GM20000 (cell line): ENCODE measurements around the gene DPYSL5.

Experiments
- DNase-seq: peaks from one replicate; pipeline ENCODE4 v3.0.0; 2012; ENCODE audit warnings: low spot score
- CTCF ChIP-seq: IDR thresholded peaks from 2 replicates; pipeline ENCODE4 v1.5.1; 2012; ENCODE audit warnings: mild to moderate bottlenecking, control low read depth; ENCODE audit errors: extremely low read depth, missing control alignments

The DPYSL5 gene

GRCh38 chr2:26898480-26899078, 50.6 kb downstream of the DPYSL5 start:
- TF ChIP-seq CTCF: no peak
- no peak for DNase-seq

GRCh38 chr2:26899500-26900164, 51.7 kb downstream of the DPYSL5 start:
- no peak for DNase-seq
- no peak for TF ChIP-seq CTCF

GRCh38 chr2:26900831-26901321, 52.9 kb downstream of the DPYSL5 start:
- DNase-seq: no peak
- TF ChIP-seq CTCF: no peak

GRCh38 chr2:26901326-26902183, 53.6 kb downstream of the DPYSL5 start:
- no peak for TF ChIP-seq CTCF
- no peak for DNase-seq

GRCh38 chr2:26903676-26904075, 55.7 kb downstream of the DPYSL5 start:
- TF ChIP-seq CTCF: no peak
- DNase-seq: no peak

- DNase-seq: no peak
- no peak for TF ChIP-seq CTCF
Measured at GRCh38 chr2:26904839-26905238, 56.9 kb downstream of the DPYSL5 start.
